HCT116 (cell line): ENCODE data around the gene PPDPF. TPM values are rescaled to one million over a fixed set of nuclear protein-coding genes. Genes with fewer than 3 reads are reported as not detected.

ENCODE experiments used
- ATAC-seq: fragments of 200-7000 bp; cut with Tn5 transposase; 2 replicates; pipeline ENCODE4 v1.9.1; 2020; ENCODE audit warnings: mild to moderate bottlenecking, moderate library complexity
- BruUV-seq: library from RNA; stranded (reverse); fragments of 400-500 nt; replicated peaks from 2 replicates; lab custom pipeline; 2021; lab: Mats Ljungman, UMichigan
- CTCF ChIA-PET: fragments of 300-600 bp; sonication (Branson Sonifier 250); formaldehyde crosslinking; loops from one replicate; lab custom pipeline; 2021; ENCODE audit warnings: antibody characterized with exemption; lab: Charles Lee
- POLR2A ChIA-PET: fragments of 300-600, 350-600 bp; sonication (Branson Sonifier 250); formaldehyde crosslinking; loops from one replicate; lab custom pipeline; 2021; ENCODE audit warnings: antibody characterized with exemption; lab: Charles Lee
- RAD21 ChIA-PET, 2 experiments: fragments of 300-600 bp; sonication (Branson Sonifier 250); formaldehyde crosslinking; loops; one replicate each; lab custom pipeline; 2023; ENCODE audit warnings: low total read pairs in 2 of 2; ENCODE audit not compliant: uncharacterized antibody in 2 of 2, unreplicated experiment in 2 of 2, low non-redundant PET in 1 of 2; lab: Charles Lee
- DNase-seq: peaks from one replicate; pipeline ENCODE4 v3.0.0-alpha.2; 2010; ENCODE audit warnings: low read depth, low spot score
- H2AFZ ChIP-seq: fragments of 200-600 bp; shearing (Covaris generic), sonication (generic); 2 replicates; pipeline ENCODE4 v1.6.1; 2017; ENCODE audit warnings: low read depth, mixed run types, mixed read lengths, antibody characterized with exemption, low read length; ENCODE audit not compliant: poor library complexity, severe bottlenecking
- H3K27ac ChIP-seq: 2 replicates; pipeline ENCODE4 v1.5.1; 2012; ENCODE audit warnings: low read depth, low read length
- H3K27me3 ChIP-seq: fragments of 200-600 bp; sonication (generic); 2 replicates; pipeline ENCODE4 v1.6.1; 2016; ENCODE audit warnings: mixed run types, low read length, mixed read lengths; ENCODE audit not compliant: insufficient read depth
- H3K36me3 ChIP-seq, 2 experiments: fragments of 200-500 bp in 1 of 2; fragments of 200-600 bp in 1 of 2; sonication (Bioruptor generic) in 1 of 2; sonication (generic) in 1 of 2; 2 replicates each; pipeline versions ENCODE4 v1.5.1 to v1.6.1; 2014 to 2016; ENCODE audit warnings: low read length in 2 of 2, inconsistent platforms in 1 of 2, mixed read lengths in 1 of 2, mixed run types in 1 of 2; ENCODE audit not compliant: insufficient read depth in 2 of 2, control insufficient read depth in 1 of 2
- H3K4me1 ChIP-seq, 2 experiments: fragments of 200-600 bp in 1 of 2; sonication (generic) in 1 of 2; 2 replicates each; pipeline versions ENCODE4 v1.5.1 to v1.6.1; 2012 to 2017; ENCODE audit warnings: low read length in 2 of 2, inconsistent platforms in 1 of 2, mild to moderate bottlenecking in 1 of 2, mixed read lengths in 1 of 2, mixed run types in 1 of 2, moderate library complexity in 1 of 2; ENCODE audit not compliant: insufficient read depth in 2 of 2, control insufficient read depth in 1 of 2
- H3K4me2 ChIP-seq: fragments of 200-600 bp; sonication (generic); 2 replicates; pipeline ENCODE4 v1.6.1; 2017; ENCODE audit warnings: mixed run types, low read length, mixed read lengths
- H3K4me3 ChIP-seq, 2 experiments: fragments of 200-600 bp in 1 of 2; sonication (generic) in 1 of 2; replicated peaks in 1 of 2; 2 replicates each; pipeline ENCODE4 v1.5.1; 2011 to 2016; ENCODE audit warnings: low read length in 2 of 2, control low read depth in 1 of 2, low read depth in 1 of 2, mild to moderate bottlenecking in 1 of 2, mixed read lengths in 1 of 2, mixed run types in 1 of 2
- H3K79me2 ChIP-seq: fragments of 200-600 bp; sonication (generic); 2 replicates; pipeline ENCODE4 v1.6.1; 2017; ENCODE audit warnings: mild to moderate bottlenecking, mixed run types, low read length, moderate library complexity, mixed read lengths; ENCODE audit not compliant: insufficient read depth
- H3K9ac ChIP-seq: fragments of 200-600 bp; sonication (generic); 2 replicates; pipeline ENCODE4 v1.6.1; 2016; ENCODE audit warnings: low read length, mixed read lengths
- H3K9me2 ChIP-seq: fragments of 200-600 bp; sonication (generic), shearing (Covaris generic); 2 replicates; pipeline ENCODE4 v1.6.1; 2017; ENCODE audit warnings: mixed run types, mild to moderate bottlenecking, moderate library complexity; ENCODE audit not compliant: insufficient read depth
- H3K9me3 ChIP-seq, 2 experiments: fragments of 200-500 bp in 1 of 2; fragments of 200-600 bp in 1 of 2; sonication (Bioruptor generic) in 1 of 2; sonication (generic) in 1 of 2; 2 replicates each; pipeline ENCODE4 v1.6.1; 2014 to 2017; ENCODE audit warnings: low read length in 2 of 2, mixed read lengths in 2 of 2, inconsistent platforms in 1 of 2, low read depth in 1 of 2, mild to moderate bottlenecking in 1 of 2, mixed run types in 1 of 2, moderate library complexity in 1 of 2; ENCODE audit not compliant: control insufficient read depth in 1 of 2, insufficient read depth in 1 of 2
- H4K20me1 ChIP-seq: fragments of 200-600 bp; sonication (generic), shearing (Covaris generic); 2 replicates; pipeline ENCODE4 v1.6.1; 2017; ENCODE audit warnings: mixed run types, mild to moderate bottlenecking, moderate library complexity; ENCODE audit not compliant: insufficient read depth
- FOSL1 ChIP-seq: IDR thresholded peaks from 2 replicates; pipeline ENCODE4 v1.6.1; 2012; ENCODE audit warnings: low read depth
- YY1 ChIP-seq: IDR thresholded peaks from 2 replicates; pipeline ENCODE4 v1.6.1; 2011; ENCODE audit warnings: low read length, low read depth, moderate library complexity, mild to moderate bottlenecking; ENCODE audit not compliant: insufficient replicate concordance; ENCODE audit errors: extremely low read depth
- ZNF274 ChIP-seq: fragments of 200-500 bp; sonication (Bioruptor generic); IDR thresholded peaks from 2 replicates; pipeline ENCODE4 v1.6.1; 2014; ENCODE audit warnings: mild to moderate bottlenecking, low read depth, low read length, inconsistent platforms
- intact Hi-C: fragments of 100-400 bp; cut with micrococcal nuclease; formaldehyde crosslinking; loops from 2 replicates; pipeline ENCODE4 v1.10.0; 2022
- total RNA-seq: library from RNA; stranded (reverse); gene quantifications from one replicate; pipeline ENCODE4 v1.2.1, GENCODE V29; 2021; ENCODE audit not compliant: unreplicated experiment
- TF ChIP-seq, protein P1 (sequence below), 3 experiments: fragments of 200-600 bp in 1 of 3; sonication (generic) in 1 of 3; IDR thresholded peaks in 2 of 3; conservative IDR thresholded peaks in 1 of 3; 2 replicates each; pipeline ENCODE4 v1.5.1; 2012 to 2017; ENCODE audit warnings: low read depth in 2 of 3, low read length in 2 of 3, antibody characterized with exemption in 1 of 3, borderline replicate concordance in 1 of 3, control low read depth in 1 of 3, mild to moderate bottlenecking in 1 of 3, mixed read lengths in 1 of 3, mixed run types in 1 of 3, moderate library complexity in 1 of 3; ENCODE audit not compliant: insufficient read depth in 1 of 3

The PPDPF gene
- total RNA-seq, 1 experiment from 2014 or later = 346 TPM

DNA sequence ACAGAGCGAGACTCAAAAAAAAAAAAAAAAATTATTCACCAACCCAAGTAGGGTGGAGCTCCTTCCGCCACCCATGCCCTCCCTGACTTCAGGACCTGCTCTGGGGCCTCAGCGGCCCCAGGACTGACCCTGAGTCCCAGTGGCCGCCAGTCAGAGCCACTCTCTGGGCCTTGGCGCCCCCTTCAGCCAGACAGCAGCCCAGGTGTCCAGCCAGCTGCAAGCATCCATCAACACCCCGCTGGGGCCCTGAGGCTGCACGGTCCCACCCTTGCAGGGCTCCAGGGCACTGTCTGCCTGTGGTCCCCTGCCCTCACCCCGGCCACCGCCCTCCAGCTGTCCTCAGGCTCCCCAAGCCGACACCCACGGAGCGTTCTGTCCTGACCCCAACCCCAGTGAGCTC, 36.7 kb upstream of the PPDPF start:
- BruUV-seq = no TSS peak
- ATAC-seq (peak; percentile 29; the same call in 1 of the 2 replicates), DNase-seq (no peak)
- Histone ChIP-seq H3K27ac (no peak overlapping the region; the same call in 1 of the 2 replicates), H3K9ac (no peak overlapping the region), H3K79me2 (no peaks in the 10 kb centered on the region), H4K20me1 (no peaks in the 10 kb centered on the region), H3K27me3 (no peaks in the 10 kb centered on the region), H3K4me3 (no peak overlapping the region), H3K4me1 (peaks cover 28 to 69% of the 10 kb centered on the region in 2 experiments), H3K4me2 (peak overlapping the region; percentile 40), H3K9me3 (no peaks in the 10 kb centered on the region), H2AFZ (no peak overlapping the region), H3K36me3 (peaks cover 0 to 3% of the 10 kb centered on the region in 2 experiments; a peak in 2 of 4 replicates), H3K9me2 (no peaks in the 10 kb centered on the region)
- POLR2A ChIA-PET = interaction anchor here (0.6 to 1.0 kb wide), 2 partner anchors 14 to 163 kb away, joined by 3 to 5 read pairs; no protein-coding TSS in a partner anchor
- TF ChIP-seq, protein P1, sequence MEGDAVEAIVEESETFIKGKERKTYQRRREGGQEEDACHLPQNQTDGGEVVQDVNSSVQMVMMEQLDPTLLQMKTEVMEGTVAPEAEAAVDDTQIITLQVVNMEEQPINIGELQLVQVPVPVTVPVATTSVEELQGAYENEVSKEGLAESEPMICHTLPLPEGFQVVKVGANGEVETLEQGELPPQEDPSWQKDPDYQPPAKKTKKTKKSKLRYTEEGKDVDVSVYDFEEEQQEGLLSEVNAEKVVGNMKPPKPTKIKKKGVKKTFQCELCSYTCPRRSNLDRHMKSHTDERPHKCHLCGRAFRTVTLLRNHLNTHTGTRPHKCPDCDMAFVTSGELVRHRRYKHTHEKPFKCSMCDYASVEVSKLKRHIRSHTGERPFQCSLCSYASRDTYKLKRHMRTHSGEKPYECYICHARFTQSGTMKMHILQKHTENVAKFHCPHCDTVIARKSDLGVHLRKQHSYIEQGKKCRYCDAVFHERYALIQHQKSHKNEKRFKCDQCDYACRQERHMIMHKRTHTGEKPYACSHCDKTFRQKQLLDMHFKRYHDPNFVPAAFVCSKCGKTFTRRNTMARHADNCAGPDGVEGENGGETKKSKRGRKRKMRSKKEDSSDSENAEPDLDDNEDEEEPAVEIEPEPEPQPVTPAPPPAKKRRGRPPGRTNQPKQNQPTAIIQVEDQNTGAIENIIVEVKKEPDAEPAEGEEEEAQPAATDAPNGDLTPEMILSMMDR (IDR thresholded peaks at IDR 0.05 in 2 of 3, conservative IDR thresholded peaks at IDR 0.05 in 1 of 3; ENCODE audit: borderline replicate concordance in 1 of 3, insufficient read depth in 1 of 3, low read depth in 2 of 3, low read length in 2 of 3) = peak in 2 of 3 experiments; percentile 24 to 25; a peak in 2 of 6 replicates
- no peak for TF ChIP-seq ZNF274
- CTCF ChIA-PET = interaction anchor here (0.6 kb wide), 1 partner anchor 20 kb away, joined by 3 read pairs; no protein-coding TSS in a partner anchor
- intact Hi-C loops = no loop called here
- RAD21 ChIA-PET = interaction anchor here (0.6 kb wide), 2 partner anchors 19 to 37 kb away, joined by 3 read pairs; partner anchors contain the start of gene PPDPF (in 1 of the 2)

DNA sequence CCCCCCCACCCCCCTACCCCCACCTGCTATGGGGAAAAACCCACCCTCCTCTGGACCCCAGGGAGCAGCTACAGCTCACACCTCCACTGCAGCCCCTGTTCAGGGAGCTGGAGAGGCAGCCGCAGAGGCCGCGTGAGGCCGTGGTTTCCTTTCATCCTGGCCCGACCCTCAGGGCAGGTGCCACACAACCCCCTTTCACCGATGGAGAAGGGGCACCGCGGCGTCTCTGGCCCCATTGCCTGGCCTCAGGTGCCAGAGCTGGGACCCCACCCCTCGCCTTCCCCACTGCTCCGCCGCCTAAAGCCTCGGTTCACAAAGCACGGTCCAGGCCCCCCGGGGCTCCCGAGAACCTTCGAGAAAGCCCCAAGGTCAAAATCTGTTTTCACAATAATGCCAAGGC, 36.3 kb upstream of the PPDPF start:
- H3K4me1 ChIP-seq = peaks cover 28 to 67% of the 10 kb centered on the region in 2 experiments
- TF ChIP-seq YY1 (no peak), FOSL1 (no peak)
- TF ChIP-seq, protein P1 (IDR thresholded peaks at IDR 0.05 in 2 of 3, conservative IDR thresholded peaks at IDR 0.05 in 1 of 3; ENCODE audit: borderline replicate concordance in 1 of 3, insufficient read depth in 1 of 3, low read depth in 2 of 3, low read length in 2 of 3) = no peak
- no peak overlapping the region for H3K4me2 ChIP-seq
- no peaks in the 10 kb centered on the region for H3K79me2 ChIP-seq
- ChIA-PET CTCF (interaction anchor here (0.6 kb wide), 1 partner anchor 20 kb away, joined by 3 read pairs; no protein-coding TSS in a partner anchor), POLR2A (interaction anchor here (0.6 to 1.0 kb wide), 2 partner anchors 13 to 163 kb away, joined by 3 to 5 read pairs; no protein-coding TSS in a partner anchor), RAD21 (no interaction called here)
- H3K9me2 ChIP-seq = no peaks in the 10 kb centered on the region
- DNase-seq = no peak
- peaks cover 2 to 7% of the 10 kb centered on the region in 2 experiments; a peak in 2 of 4 replicates for H3K36me3 ChIP-seq
- H3K9ac ChIP-seq = no peak overlapping the region
- H3K9me3 ChIP-seq = no peaks in the 10 kb centered on the region
- no peaks in the 10 kb centered on the region for H3K27me3 ChIP-seq
- BruUV-seq = no TSS peak
- intact Hi-C loops = no loop called here
- no peak overlapping the region for H2AFZ ChIP-seq
- no peak overlapping the region for H3K27ac ChIP-seq
- ATAC-seq = no peak
- no peaks in the 10 kb centered on the region for H4K20me1 ChIP-seq
- H3K4me3 ChIP-seq = no peak overlapping the region
